NCI-H2227 (cell line): Measurements from ENCODE around the gene ZSWIM6.

Experiments
- DNase-seq: peaks from one replicate; lab custom pipeline; 2025; ENCODE audit not compliant: unreplicated experiment; lab: John Stamatoyannopoulos, UW

Gene ZSWIM6

DNA sequence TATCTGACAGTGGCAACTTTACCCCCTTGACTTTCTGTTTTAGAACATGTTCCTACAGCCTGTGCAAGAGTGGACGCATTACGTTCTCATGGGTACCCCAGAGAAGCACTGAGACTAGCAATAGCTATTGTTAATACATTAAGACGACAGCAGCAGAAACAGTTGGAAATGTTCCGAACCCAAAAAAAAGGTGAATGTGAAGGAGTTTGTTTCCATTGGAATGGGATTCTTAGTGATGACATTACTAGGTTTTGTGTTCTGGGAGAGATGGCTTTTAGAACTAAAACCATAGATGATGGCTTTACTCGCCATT lies 194.1 kb downstream of the ZSWIM6 start:
- DNase-seq, result no peak

GRCh38 chr5:61532983-61533382 lies 200.9 kb downstream of the ZSWIM6 start:
- no peak for DNase-seq

DNA sequence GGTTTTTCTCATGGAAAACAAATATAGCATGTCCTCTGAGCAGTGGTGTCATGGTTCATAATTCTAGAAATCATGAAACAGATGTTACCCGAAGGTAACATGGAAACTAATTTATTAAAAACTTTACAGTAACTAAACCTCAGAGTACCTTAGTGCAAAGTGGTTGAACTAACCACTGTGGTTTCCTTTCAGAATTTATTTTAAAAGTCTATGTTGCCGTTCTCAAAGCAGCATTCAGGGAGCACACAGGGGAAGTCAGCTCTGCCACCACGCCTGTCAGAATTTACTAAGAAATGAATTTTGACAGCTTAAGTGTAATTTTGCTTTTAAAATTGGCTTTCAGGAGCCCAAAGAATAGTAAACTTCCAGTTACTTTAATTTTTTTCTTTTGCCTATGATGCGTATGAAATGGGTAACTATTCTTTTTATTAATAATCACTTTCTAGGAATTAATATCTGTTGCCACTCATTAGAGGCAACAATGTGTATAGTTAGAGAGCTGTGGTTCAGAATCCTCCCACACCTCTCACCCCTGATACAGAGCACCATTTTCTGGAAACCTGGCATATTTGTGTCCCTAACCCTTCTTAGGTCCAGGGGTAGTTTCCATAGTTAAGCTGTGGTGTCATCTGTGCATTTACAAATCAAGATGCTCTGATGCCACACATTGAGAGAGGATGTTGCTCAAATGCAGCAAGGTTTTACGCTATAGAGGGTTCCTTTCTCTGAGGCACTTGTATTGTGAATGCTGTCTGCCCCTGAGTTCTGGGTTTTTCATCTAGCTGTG lies 202.6 kb downstream of the ZSWIM6 start:
- no peak for DNase-seq

DNA sequence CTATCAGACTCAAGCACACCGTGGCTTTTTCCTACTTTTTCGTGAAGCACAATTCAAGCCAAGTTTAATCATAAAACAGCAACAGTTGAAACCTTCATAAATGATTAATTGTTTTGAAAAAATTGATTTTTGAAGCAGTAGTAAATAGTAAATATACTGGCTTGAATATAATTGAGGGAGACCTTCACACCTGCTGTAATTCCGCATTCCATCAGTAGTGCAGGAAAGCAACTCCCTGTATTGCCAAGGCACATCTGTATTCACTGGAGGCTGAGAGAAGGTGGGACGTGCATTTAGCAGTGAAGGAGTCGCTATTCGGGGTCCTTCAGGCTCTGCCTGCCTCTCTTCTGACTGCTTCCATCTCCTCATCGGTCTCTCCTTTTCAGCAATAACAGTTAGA lies 203.8 kb downstream of the ZSWIM6 start:
- DNase-seq, result no peak

- no peak for DNase-seq
Measured at GRCh38 chr5:61536922-61537321, 204.9 kb downstream of the ZSWIM6 start.

DNA sequence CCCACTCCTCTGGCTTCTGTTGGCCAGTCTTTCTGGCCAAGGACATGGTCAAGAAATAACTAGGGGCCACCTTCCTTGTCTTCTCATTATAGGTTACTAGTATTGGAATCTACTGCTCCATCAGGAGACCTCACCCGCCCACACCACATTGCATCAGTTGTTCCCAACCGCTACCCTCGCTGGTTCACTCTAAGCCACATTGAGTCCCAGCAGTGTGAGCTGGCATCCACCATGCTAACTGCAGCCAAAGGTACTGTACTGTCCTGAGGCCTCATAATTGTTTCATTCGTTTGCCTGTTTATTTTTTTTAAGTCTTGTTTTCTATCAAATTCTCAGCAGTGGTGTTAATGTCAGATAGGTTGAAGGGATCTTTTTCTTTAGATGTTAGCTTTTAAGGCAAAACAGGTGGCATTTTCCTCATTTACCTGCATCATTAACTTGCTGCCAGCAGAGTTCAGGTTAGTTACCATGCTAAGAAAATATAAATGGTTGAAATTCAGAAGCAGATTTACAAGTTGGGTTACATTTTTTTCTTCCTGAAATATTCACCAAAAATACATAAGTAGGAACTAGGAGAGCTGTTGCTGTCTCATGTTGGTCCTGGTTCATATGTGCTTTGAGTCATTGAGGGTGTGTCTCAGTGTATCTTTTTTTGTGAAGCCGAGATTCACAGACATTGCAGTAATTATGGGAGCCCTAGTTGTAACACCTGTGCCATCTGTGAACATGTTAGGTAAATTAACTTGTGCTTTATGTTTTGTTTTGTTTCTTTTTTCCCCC lies 206.9 kb downstream of the ZSWIM6 start:
- DNase-seq, result no peak

- DNase-seq, result no peak
Measured at GRCh38 chr5:61549530-61549929, 217.5 kb downstream of the ZSWIM6 start.

DNA sequence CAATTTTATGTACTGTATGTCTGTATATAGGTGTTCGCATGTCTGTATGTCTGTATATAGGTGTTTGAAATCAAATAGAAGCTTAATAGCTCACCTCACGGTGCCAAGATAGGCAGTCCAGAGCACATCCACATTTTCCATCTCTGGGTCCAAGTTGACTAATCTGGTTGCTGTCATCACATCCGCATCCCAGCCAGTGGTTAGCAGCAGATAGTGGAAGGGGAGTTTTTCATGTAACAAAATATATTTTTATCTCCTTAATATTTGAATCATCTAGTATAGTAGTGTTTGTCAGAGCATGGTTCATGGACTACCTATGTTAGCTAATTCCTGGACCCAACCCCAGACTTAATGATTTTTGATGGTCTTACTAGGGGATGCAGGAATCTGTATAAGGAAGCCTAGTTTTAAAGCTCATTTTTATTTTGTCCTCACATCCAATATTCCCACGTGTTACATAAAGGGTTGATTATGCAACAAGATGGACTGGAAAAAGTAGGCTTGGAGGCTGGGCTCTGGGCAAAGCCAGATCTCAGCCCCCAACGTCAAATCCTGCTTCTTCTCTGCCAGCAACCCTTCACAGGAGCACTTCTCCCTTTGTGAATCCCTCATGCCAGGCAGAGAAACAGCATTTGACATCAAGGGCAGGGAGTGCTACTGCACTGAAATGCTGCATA lies 219.7 kb downstream of the ZSWIM6 start:
- no peak for DNase-seq

- no peak for DNase-seq
Measured at GRCh38 chr5:61559146-61559545, 227.1 kb downstream of the ZSWIM6 start.

DNA sequence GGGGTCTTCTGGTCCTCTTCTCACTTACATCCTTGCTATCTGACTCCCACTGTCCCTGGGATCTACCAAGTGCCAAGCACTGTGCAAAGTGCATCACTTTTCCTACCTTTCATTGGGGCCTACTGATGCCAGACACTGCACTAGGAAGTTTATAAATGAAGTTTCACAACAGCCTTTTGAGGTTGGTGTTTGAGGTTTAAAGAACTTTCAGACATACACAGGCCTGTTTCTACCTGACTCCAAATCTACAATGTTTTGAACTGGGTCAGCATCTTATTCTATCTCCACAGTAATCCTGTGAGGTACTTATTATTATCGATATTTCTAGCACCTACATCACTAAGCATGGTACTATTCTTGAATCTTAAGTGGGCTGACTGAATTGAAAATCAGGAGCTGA lies 227.7 kb downstream of the ZSWIM6 start:
- no peak for DNase-seq

DNA sequence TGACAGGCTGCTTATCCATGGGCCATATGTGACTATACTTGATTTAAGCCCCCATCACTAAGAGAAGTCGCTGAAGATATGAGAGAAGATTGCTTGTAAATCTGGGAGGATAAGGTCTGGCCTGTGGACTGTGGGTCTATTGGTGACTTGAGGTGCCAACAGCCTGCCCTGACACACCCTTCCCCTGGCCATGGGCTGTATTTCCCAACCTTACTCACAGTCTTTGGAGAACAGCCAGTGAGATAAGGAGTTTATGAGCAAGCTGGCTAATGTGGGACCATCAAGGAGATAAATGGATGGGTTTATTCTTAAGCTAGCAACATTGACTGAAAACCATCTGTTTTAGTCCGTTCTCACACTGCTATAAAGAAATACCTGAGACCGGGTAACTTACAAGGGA lies 231.3 kb downstream of the ZSWIM6 start:
- DNase-seq, result no peak

DNA sequence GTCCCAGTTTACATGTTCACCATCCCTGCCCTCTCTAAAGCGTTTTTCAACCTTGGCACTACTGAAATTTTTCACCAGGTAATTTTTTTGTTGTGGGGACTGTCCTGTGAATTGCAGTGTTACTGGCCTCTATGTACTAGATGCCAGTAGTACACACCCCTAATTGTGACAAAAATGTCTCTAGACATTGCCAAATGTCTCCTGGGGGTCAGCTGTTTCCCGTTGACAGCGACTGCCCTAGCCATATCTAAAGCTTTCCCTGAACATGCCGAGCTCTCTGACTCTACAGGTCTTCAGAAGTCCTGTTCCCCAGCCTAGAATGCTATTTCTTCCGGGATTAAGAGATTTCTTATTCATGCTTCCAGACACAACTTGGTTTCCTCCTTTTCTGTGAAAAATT lies 235.3 kb downstream of the ZSWIM6 start:
- no peak for DNase-seq

DNA sequence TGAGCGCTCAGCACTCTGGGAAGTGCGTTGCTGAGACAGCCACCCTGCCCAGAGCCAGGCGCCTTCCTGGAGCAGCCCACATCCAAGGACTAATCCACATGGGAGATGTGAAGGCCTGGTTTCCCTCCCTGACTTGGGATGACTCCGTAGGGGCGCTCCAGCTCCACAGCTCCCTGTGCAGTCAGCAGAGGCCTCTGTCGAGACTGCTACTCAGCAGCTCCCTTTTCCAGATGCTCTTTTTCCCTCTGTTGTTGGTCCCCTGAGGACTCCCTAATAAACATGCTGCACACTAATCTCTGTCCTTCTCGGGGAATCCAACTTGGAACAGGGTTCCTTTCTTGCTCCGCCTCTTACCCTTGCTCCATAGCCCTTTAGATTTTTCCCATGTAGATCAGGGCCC lies 237.3 kb downstream of the ZSWIM6 start:
- no peak for DNase-seq

DNA sequence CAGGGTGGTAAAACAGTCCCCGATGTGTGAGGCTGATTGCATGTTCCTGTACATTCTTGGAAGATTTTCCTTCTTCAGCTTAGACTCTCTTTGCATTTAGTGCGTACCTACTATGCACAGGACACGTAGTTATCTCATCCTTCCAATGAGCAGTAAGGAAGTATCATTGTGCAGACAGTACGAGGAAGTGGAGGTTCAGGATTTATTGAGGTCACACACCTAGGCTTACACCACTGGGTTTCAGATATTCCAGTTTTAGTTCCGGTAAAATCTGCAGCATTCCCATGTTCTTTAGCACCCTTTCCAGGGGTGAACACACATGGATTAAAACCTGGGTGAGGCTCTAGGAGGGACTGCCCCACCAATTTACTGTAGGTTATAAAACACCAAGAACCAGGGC lies 238.7 kb downstream of the ZSWIM6 start:
- no peak for DNase-seq

GRCh38 chr5:61572959-61573358 lies 240.9 kb downstream of the ZSWIM6 start:
- DNase-seq, result no peak

GRCh38 chr5:61575103-61575502 lies 243.0 kb downstream of the ZSWIM6 start:
- no peak for DNase-seq

- DNase-seq, result no peak
Measured at GRCh38 chr5:61575581-61575980, 243.5 kb downstream of the ZSWIM6 start.

GRCh38 chr5:61576556-61576955 lies 244.5 kb downstream of the ZSWIM6 start:
- DNase-seq, result no peak

DNA sequence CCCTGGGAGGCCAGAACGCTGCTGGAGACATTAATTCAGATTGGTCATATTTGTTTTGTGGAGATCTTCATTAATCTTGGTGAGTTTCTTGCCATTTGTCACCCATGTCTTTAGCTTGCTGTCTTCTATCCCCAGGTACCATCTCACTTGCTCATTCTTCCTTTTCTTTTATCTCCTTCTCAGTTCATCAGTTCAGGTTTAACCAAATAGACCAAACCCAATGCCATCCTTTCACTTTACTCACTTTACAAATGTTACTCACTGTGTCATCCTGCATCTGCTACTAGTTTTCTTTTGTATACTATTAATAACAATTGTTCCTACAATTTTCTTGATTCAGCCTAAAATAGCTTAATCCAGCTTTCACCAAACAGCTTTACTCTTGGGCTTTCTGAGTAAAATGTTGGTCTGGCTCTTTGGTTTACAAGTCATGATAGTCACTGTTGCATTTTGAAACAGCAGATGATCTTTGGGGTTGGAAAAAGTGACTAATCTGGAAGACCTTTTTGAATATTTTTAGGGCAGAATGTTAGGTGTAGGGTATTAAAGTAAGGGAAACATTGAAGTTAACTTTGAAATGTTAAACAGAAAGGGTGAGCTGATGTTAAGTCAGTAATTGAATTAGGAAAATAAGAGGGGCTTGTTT lies 246.9 kb downstream of the ZSWIM6 start:
- DNase-seq, result no peak

DNA sequence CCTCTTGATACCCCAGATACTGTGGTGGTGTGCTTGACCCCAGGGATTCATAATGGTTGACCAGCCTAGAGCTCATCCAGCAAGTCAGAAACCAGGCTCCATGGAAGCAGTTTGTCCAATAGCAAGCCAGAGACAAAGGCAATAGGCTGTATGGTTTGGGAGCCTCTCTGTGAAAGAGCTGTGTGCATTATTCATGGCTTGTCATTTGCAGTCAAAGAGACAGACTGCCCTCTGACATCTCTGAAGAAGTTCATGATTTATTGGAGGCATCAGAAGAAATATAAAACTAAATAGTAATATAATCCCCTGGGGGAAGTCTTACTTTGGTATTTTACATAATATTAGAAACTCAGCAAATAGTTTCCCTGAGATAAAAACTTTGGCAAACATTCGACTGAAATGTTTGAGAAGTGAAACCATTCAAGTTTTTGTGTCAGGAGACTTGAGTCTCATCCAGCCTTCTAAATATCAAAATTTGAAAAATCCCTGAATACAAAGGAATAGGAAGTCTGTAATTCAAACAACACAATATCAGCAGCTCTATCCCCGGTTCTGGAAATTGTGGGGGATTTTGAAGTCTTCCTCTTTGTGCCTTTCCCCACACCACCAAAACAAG lies 250.3 kb downstream of the ZSWIM6 start:
- DNase-seq, result no peak

DNA sequence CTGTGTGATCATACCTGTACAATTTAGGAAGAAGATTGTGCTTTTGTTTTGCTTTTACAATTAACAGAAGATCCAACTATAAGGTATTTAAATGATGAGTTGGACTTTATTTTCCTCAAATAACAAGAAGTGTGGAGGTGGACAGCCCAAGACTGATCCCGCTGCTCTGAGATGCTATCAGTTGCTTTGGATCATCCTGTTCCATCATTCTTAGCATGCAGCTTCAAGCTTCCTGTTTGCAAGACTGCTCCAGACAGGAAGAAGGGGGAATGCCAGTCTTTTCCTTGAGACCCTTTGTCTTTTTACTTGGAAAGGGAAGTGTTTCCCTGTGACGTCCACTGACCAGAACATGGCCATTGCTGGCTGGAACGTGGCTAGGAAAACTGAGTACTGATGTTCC lies 250.8 kb downstream of the ZSWIM6 start:
- DNase-seq, result no peak
